Effector memory CD8-positive, alpha-beta T cell (primary cell): ENCODE results near the gene PTPRU.
A peak's percentile ranks its signal among the peaks of the same experiment; 100 is the strongest.

Experiments used
- ATAC-seq: fragments of 150-1000 bp; cut with Tn5 transposase; replicated peaks from 2 replicates; pipeline ENCODE4 v1.10.0; 2021; ENCODE audit warnings: mild to moderate bottlenecking, moderate library complexity
- DNase-seq, 3 experiments: peaks; one replicate each; pipeline ENCODE4 v3.0.0; 2021
- H3K27ac Mint-ChIP-seq, 2 donors: one replicate each; pipeline ENCODE4 v1.8.0; 2022; ENCODE audit warnings: mild to moderate bottlenecking in 2 of 2, mixed read lengths in 2 of 2, moderate library complexity in 2 of 2
- H3K27me3 Mint-ChIP-seq, 2 donors: one replicate each; pipeline ENCODE4 v1.8.0; 2022; ENCODE audit warnings: mixed read lengths in 2 of 2
- H3K36me3 Mint-ChIP-seq: one replicate; pipeline ENCODE4 v1.8.0; 2022; ENCODE audit warnings: mild to moderate bottlenecking, moderate library complexity, mixed read lengths; ENCODE audit not compliant: insufficient read depth
- H3K4me1 Mint-ChIP-seq, 2 donors: one replicate each; pipeline ENCODE4 v1.8.0; 2022; ENCODE audit warnings: low read depth in 2 of 2, mixed read lengths in 2 of 2
- H3K4me3 Mint-ChIP-seq, 2 donors: one replicate each; pipeline ENCODE4 v1.8.0; 2022; ENCODE audit warnings: mild to moderate bottlenecking in 2 of 2, mixed read lengths in 2 of 2, moderate library complexity in 2 of 2
- H3K9me3 Mint-ChIP-seq, 2 donors: one replicate each; pipeline ENCODE4 v1.8.0; 2022; ENCODE audit warnings: mixed read lengths in 2 of 2

PTPRU gene

DNA sequence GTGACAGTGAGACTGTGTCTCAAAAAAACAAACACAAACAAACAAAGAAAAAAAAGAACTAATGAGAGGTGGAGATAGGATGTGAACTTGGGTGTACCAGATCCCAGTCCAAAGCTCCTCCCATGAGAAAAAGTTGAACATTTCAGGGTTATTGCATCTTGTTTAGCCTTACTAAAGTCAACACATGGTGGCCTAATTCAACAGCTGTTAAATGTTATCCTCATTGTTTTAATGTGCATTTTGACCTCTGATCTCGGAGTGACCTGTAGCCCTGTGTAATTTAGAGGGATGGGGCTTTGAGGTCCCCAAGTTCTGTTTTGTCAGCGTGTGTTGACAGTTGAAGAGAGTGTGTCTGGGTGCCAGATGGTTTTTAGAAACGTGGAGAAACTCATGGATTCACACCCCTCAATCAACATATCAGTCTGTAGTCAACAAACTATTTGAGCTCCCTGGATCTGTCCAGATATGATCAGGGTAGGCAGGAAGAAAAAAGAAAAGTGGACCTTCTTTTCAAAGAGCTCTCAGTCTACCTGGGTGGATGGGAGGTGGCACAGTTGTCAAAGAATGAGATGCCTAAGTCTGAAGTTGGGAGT is 34.7 kb downstream of the PTPRU start:
- no peaks in the 10 kb centered on the region for H3K36me3 Mint-ChIP-seq
- no peaks in the 10 kb centered on the region for H3K9me3 Mint-ChIP-seq
- DNase-seq (no peak), ATAC-seq (no peak)
- peaks cover 55 to 87% of the 10 kb centered on the region in 2 donors for H3K27me3 Mint-ChIP-seq
- no peak overlapping the region for H3K27ac Mint-ChIP-seq
- no peak overlapping the region for H3K4me3 Mint-ChIP-seq
- no peaks in the 10 kb centered on the region for H3K4me1 Mint-ChIP-seq

DNA sequence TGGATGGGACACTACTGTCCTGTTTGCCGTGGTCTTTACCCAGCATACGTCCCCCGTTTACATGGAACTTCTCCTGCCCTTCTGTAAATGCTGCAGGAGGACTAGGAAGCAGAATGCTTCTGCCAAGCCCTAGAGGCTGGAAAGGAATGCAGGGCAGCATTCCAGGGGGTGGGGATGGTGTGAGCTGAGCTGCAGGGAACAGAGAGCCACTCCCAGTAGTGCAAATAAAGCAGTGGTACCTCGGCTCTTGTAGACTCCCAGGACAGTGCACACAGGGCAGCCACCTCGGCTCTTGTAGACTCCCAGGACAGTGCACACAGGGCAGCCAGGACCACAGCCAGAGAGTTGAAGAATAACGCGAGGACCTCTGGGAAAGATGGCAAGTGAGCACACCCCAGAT is 35.4 kb downstream of the PTPRU start:
- Mint-ChIP-seq H3K4me1 (no peaks in the 10 kb centered on the region), H3K27ac (peak overlapping the region in 1 of 2 donors; percentile 56), H3K36me3 (no peaks in the 10 kb centered on the region), H3K9me3 (no peaks in the 10 kb centered on the region), H3K27me3 (peaks cover 48 to 80% of the 10 kb centered on the region in 2 donors), H3K4me3 (no peak overlapping the region)
- no peak for DNase-seq
- no peak for ATAC-seq

DNA sequence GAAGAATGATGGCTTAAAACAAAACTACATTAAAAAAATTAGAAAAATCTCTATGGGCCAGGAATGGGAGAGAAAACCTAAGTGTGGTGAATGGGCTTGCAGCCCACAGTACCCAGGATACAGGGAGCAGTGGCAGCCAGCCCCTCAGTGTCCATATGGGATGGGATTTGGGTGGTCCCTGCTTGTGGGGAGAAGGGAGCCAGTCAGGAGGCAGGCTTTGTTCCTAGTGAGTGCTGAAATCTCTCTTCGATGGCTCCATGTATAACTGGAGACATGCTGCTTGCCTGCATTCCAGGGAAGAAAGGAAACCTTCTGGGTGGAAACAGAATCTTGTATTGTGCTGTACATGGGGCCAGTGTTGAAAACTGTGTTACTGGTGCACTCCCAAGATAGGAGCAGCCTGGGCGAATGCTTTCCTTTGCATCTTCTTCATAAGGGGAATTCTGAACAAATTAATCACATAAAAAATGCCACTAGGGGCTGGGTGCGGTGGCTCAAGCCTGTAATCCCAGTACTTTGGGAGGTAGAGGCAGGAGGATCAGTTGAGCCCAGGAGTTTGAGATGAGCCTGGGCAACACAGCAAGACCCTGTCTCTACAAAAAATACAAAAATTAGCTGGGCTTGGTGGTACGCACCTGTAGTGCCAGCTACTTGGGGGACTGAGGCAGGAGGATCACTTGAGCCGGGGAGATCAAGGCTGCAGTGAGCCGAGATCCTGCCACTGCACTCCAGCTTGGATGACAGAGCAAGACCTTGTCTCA is 36.0 kb downstream of the PTPRU start:
- Mint-ChIP-seq H3K36me3 (no peaks in the 10 kb centered on the region), H3K9me3 (no peaks in the 10 kb centered on the region), H3K4me1 (no peaks in the 10 kb centered on the region), H3K27ac (peak overlapping the region in 1 of 2 donors; percentile 56), H3K4me3 (no peak overlapping the region), H3K27me3 (peaks cover 42 to 74% of the 10 kb centered on the region in 2 donors)
- DNase-seq (no peak), ATAC-seq (no peak)

DNA sequence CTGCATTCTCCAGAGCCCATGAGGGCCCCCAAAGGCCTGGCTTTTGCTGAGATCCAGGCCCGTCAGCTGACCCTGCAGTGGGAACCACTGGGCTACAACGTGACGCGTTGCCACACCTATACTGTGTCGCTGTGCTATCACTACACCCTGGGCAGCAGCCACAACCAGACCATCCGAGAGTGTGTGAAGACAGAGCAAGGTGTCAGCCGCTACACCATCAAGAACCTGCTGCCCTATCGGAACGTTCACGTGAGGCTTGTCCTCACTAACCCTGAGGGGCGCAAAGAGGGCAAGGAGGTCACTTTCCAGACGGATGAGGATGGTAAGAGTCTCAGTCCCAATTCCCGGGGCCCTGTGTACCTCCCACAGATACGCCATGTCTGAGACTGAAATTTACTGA is 39.1 kb downstream of the PTPRU start:
- ATAC-seq: no peak
- H3K27ac Mint-ChIP-seq: no peak overlapping the region
- peaks cover 28 to 67% of the 10 kb centered on the region in 2 donors for H3K27me3 Mint-ChIP-seq
- H3K4me1 Mint-ChIP-seq: no peaks in the 10 kb centered on the region
- no peak for DNase-seq
- H3K9me3 Mint-ChIP-seq: no peaks in the 10 kb centered on the region
- no peaks in the 10 kb centered on the region for H3K36me3 Mint-ChIP-seq
- no peak overlapping the region for H3K4me3 Mint-ChIP-seq

DNA sequence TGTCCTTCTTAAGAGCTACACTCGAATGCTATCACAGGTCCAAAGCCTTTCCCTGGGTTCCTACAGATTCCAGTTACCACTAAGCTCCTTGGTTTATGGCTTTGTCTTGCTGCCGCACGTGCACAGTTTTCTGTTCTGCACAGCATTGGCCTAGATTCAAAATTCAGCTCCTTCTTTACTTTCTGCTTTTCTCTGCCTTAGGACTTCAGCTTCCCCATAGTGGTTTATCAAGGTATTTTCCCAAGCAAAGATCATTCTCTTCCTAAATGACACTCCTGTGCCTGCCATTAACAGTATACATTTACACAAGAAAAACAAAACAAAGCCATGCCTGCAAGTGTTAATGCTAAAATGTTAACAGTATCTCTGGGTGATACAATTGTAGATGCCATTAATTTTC is 41.8 kb downstream of the PTPRU start:
- Mint-ChIP-seq H3K4me1 (no peaks in the 10 kb centered on the region), H3K36me3 (no peaks in the 10 kb centered on the region), H3K4me3 (no peak overlapping the region), H3K9me3 (no peaks in the 10 kb centered on the region), H3K27me3 (peaks cover 17 to 40% of the 10 kb centered on the region in 2 donors), H3K27ac (no peak overlapping the region)
- no peak for DNase-seq
- no peak for ATAC-seq

DNA sequence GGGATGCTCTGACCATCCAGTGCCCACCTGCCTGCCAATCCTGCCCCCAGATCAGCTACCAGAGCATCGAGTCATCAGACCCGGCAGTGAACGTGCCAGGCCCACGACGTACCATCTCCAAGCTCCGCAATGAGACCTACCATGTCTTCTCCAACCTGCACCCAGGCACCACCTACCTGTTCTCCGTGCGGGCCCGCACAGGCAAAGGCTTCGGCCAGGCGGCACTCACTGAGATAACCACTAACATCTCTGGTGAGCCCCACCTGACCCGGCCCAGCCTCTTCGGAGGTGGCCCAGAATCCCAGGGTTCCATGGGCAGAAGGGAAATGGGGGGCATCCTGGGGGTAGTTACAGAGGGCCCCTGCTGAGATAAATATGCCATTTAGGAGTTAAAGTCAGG is 43.1 kb downstream of the PTPRU start:
- H3K4me1 Mint-ChIP-seq: peaks cover 4 to 6% of the 10 kb centered on the region in 2 donors
- no peak for DNase-seq
- no peaks in the 10 kb centered on the region for H3K36me3 Mint-ChIP-seq
- no peak for ATAC-seq
- no peak overlapping the region for H3K27ac Mint-ChIP-seq
- H3K27me3 Mint-ChIP-seq: peaks cover 17 to 33% of the 10 kb centered on the region in 2 donors
- no peak overlapping the region for H3K4me3 Mint-ChIP-seq
- H3K9me3 Mint-ChIP-seq: no peaks in the 10 kb centered on the region

DNA sequence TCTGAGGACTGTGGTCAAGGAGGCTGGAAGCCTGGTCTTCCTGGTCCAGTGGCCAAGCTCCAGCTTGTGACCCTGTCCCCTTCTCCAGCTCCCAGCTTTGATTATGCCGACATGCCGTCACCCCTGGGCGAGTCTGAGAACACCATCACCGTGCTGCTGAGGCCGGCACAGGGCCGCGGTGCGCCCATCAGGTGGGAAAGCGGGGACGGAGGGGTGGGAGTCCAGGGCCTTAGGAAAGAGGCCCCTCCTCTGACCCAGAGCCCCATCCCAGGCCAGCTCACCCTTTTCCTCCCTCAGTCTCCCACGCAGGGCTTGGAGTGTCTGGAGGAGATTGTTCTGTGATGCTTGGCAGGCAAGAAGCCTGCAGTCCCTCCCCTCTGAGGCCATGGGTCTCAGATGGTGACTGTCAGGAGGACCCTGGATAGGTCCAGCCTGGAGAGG is 43.6 kb downstream of the PTPRU start:
- no peak overlapping the region for H3K27ac Mint-ChIP-seq

DNA sequence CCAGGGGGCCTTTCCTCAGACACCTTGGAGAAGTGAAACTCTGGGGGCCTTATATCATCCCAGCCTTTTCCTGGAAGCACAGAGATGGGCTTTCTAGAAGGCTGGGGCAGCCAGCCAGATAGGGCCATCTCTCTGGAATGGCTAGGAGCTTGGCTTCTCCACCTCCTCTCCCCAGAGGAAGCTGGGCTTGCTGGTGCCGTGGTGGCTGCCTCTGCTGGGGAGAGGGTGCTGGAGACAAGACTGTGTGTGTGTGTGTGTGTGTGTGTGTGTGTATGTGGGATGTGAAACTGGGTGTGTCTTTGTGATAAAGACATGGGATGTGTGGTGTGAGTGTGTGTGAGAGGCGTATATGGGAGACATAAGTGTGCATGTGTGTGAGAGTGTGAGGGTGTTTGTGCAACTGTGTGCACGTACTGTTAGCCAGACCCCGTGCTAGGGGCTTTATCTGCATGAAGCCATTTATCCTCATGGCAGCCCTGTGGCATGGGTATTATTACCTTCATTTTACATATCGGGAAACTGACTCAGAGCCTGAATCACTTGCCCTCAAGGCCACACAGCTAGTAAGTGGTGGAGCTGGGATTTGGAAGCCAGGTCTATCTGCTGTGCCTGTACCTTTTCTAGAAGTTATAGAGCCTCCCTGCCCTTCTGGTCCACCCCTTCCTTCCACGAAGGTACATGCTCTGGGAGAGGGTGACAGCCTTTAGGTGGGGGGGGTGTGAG is 44.2 kb downstream of the PTPRU start:
- peaks cover 4 to 6% of the 10 kb centered on the region in 2 donors for H3K4me1 Mint-ChIP-seq
- H3K27me3 Mint-ChIP-seq: peaks cover 13 to 26% of the 10 kb centered on the region in 2 donors
- ATAC-seq: no peak
- DNase-seq: no peak
- H3K4me3 Mint-ChIP-seq: no peak overlapping the region
- no peaks in the 10 kb centered on the region for H3K36me3 Mint-ChIP-seq
- H3K27ac Mint-ChIP-seq: no peak overlapping the region
- H3K9me3 Mint-ChIP-seq: no peaks in the 10 kb centered on the region

More for the DNA sequence above, 43.6 kb downstream of the PTPRU start:
- Mint-ChIP-seq H3K27me3 (peaks cover 17 to 32% of the 10 kb centered on the region in 2 donors), H3K4me1 (peaks cover 4 to 6% of the 10 kb centered on the region in 2 donors), H3K9me3 (no peaks in the 10 kb centered on the region), H3K4me3 (no peak overlapping the region), H3K36me3 (no peaks in the 10 kb centered on the region)
- ATAC-seq (no peak), DNase-seq (no peak)

DNA sequence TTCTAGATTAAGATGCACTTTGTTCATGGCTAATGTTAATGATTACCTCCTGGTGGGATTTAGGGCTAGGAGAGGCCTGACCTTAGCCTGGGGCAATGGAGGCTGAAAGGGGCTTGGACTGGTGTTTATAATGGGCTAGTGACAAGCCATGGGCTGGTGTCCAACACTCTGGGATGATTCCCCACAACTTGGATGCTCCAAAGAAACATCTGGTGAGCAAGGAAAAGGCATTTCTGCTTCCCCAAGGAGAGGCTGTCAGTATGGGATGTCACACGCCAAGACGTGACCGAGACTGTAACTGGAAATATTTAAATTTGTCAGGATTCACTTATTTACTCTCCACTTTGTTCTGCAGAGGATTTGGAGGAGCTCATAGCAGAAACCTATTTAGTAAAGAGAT is 45.2 kb downstream of the PTPRU start:
- Mint-ChIP-seq H3K4me3 (no peak overlapping the region), H3K9me3 (no peaks in the 10 kb centered on the region), H3K36me3 (no peaks in the 10 kb centered on the region), H3K4me1 (peaks cover 4 to 6% of the 10 kb centered on the region in 2 donors), H3K27ac (no peak overlapping the region), H3K27me3 (peaks cover 13 to 24% of the 10 kb centered on the region in 2 donors)
- DNase-seq (no peak), ATAC-seq (no peak)

DNA sequence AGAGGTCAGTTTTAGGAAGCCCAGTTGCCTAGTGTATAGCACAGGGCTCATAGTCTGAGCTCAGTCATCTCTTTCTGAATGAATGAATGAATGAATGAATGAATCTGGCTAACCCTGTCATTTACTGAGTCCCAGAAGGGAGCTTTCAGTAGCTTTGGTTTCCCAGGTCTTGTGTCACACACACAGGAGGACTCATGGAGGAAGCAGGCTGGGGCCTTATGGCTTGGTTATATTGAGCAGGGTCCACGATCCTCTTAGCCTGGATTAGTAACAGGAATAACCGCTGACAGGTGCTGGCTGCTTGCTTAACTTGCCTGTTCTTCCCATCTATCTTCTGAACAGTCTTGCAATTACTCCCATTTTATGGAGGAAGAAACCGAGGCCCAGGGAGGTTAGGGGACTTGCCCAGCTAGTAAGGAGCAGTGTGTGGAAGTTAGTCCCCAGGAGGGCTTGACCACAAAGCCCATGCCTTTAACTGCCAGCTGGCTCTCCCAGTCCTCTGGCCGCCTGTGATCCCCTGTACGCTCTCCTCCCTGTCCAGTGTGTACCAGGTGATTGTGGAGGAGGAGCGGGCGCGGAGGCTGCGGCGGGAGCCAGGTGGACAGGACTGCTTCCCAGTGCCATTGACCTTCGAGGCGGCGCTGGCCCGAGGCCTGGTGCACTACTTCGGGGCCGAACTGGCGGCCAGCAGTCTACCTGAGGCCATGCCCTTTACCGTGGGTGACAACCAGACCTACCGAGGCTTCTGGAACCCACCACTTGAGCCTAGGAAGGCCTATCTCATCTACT is 46.0 kb downstream of the PTPRU start:
- no peak for ATAC-seq

DNA sequence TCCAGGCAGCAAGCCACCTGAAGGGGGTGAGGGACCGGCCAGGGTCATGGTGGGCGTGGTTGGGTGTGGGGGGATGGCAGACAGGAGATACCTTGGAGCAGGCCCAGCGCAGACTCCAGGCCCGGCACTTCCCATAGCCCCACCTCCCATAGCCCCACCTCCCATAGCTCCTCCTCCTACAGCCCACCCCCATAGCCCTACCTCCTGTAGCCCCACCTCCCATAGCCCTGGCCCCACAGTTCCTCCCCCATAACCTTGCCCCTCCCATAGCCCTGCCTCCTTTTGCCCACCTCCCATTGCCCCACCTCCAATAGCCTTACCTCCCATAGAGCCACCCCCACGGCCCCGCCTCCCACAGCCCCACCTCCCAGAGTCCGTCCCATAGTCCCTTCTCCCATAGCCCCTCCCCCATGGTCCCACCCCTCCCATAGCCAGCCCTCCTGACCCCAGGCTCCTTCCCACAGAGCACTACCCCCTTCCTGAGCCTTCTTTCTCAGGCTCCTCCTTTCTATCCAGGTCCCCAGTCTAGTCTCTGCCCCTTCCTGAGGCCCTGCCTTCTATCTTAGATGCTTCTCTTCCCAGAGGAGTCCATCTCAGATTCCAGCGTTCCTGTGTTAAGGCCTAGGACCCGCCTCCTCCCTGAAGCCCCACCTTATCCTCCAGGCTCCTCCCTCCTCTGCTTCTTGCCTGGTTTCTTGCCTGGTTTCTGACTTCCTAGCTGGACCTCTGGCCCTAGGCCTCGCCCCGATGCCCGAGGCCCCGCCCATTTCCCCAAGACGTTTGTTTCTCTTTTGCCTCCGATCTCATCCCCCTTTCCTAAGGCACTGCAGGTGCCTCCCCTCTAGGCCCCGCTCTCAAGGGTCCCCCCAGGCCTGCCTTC is 46.8 kb downstream of the PTPRU start:
- DNase-seq: no peak
- Mint-ChIP-seq H3K27me3 (peaks cover 13 to 21% of the 10 kb centered on the region in 2 donors), H3K4me3 (peak overlapping the region; percentile 69 to 71), H3K36me3 (peaks cover 3% of the 10 kb centered on the region), H3K4me1 (peaks cover 5 to 6% of the 10 kb centered on the region in 2 donors), H3K27ac (peak overlapping the region; percentile 56 to 72), H3K9me3 (no peaks in the 10 kb centered on the region)
- peak; percentile 46 for ATAC-seq

More for the DNA sequence above, 46.0 kb downstream of the PTPRU start:
- H3K27ac Mint-ChIP-seq: no peak overlapping the region
- H3K4me1 Mint-ChIP-seq: peaks cover 5 to 6% of the 10 kb centered on the region in 2 donors
- no peak for DNase-seq
- H3K36me3 Mint-ChIP-seq: peaks cover 2% of the 10 kb centered on the region
- H3K4me3 Mint-ChIP-seq: no peak overlapping the region
- no peaks in the 10 kb centered on the region for H3K9me3 Mint-ChIP-seq
- H3K27me3 Mint-ChIP-seq: peaks cover 13 to 24% of the 10 kb centered on the region in 2 donors

DNA sequence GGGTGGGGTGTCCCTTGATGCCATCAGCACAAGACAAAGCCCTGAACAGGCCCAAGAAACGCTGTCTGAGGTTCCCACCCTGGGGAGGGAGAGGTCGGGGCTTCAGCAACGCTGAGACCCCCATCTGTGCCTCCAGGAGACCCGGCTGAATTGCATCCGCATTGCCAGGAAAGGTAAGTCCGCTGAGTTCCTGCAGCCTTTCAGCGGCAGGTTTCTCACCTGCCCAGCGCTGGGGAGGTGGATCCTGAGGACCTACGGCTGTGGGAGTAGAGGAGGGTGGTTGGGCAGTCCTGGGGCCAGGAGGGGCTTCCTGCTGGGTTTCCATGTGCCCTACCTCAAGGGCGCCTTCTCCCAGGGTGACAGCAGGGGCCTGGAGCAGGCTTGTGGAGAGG is 47.5 kb downstream of the PTPRU start:
- H3K27me3 Mint-ChIP-seq: peaks cover 13 to 14% of the 10 kb centered on the region in 2 donors

More for the DNA sequence above, 47.5 kb downstream of the PTPRU start:
- H3K4me3 Mint-ChIP-seq: peak overlapping the region; percentile 69 to 71
- H3K36me3 Mint-ChIP-seq: peaks cover 3% of the 10 kb centered on the region
- peak overlapping the region; percentile 56 to 72 for H3K27ac Mint-ChIP-seq
- no peaks in the 10 kb centered on the region for H3K9me3 Mint-ChIP-seq
- no peak for ATAC-seq
- H3K4me1 Mint-ChIP-seq: peaks cover 5 to 6% of the 10 kb centered on the region in 2 donors
- no peak for DNase-seq
